Sigmoid colon (tissue), 3 donors: Measurements from ENCODE around the gene GPR61.

Experiments used
- CTCF ChIP-seq, 4 experiments: fragments of 450-650 bp in 3 of 4; fragments of 200-600 bp in 1 of 4; IDR thresholded peaks; one replicate each; pipeline ENCODE4 v1.5.1; 2016 to 2019; ENCODE audit warnings: antibody characterized with exemption in 4 of 4, mild to moderate bottlenecking in 3 of 4, moderate library complexity in 2 of 4
- POLR2A ChIP-seq, 2 donors: fragments of 450-650 bp; IDR thresholded peaks; one replicate each; pipeline ENCODE4 v1.6.1; 2016; ENCODE audit warnings: antibody characterized with exemption in 2 of 2, mild to moderate bottlenecking in 2 of 2, moderate library complexity in 2 of 2

DNA sequence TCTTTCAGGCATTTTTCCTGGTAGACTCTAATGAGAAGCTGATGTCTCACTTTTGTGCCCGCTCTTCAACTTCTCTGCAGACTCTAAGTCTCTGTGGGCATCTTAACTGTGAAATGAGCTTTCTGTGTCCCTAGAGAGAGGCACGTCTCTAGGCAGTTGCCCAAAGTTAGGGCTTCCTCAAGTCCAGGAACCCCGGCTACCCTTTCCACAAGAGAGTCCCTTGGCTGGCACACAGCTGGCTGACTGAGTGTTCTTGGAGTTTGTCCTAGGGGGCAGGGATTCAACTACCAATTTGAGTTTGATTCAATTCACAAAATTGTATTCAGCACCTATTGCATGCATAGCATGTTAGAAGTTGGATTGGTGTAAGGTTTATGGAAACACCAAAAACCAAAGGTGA lies 1.4 kb downstream of the GPR61 start:
- TF ChIP-seq POLR2A (IDR thresholded peaks at IDR 0.05) (no peak), CTCF (IDR thresholded peaks at IDR 0.05) (no peak)
